22Rv1 (cell line): ENCODE data around the gene ULBP1.
"Not testable (repeated sequence)": the region's sequence is repeated elsewhere in the genome, so short reads cannot be mapped to it uniquely, and the experiment has no call there.

Source experiments
- CTCF ChIP-seq: fragments of 450-650 bp; IDR thresholded peaks from 2 replicates; pipeline ENCODE4 v1.5.1; 2017; ENCODE audit warnings: mild to moderate bottlenecking
- ZFX ChIP-seq: fragments of 450-650 bp; IDR thresholded peaks from 2 replicates; pipeline ENCODE4 v1.6.1; 2017; ENCODE audit warnings: antibody characterized with exemption, borderline replicate concordance

DNA sequence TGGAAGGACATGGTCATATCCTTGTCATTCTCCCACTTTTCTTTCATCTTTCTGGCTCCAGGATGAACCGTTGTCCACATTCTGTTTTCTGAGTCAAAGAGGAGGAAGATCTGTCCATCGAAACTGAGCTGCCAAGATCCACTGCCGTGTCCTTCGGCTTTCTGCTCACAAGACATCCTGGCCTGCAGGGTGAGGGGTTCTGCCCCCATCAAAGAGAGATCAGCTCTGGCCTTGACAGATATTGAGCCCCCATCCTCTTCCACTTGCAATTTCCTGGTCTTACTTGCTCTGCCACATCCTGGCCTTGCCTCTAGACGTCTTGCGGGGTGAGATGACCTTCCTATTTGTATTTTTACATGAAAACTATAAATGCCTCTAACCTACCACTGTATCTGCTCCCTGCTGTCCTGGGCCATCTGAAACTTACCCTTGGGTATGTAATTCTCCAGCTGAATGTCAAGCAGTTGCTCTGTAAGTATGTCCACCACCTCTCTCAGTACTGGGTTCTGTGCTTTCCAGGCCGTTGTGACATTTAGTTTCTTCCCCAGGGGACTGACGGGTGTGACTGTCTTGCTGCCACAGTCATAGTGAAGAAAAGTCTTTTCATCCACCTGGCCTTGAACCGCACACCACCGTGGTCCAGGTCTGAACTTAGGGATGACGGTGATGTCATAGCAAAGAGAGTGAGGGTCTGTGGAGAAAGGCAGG, 44.5 kb upstream of the ULBP1 start:
- TF ChIP-seq CTCF, ZFX: not testable (repeated sequence)
